ENCODE data around the gene HAP1.
"Not testable (repeated sequence)": the region's sequence is repeated elsewhere in the genome, so short reads cannot be mapped to it uniquely, and the experiment has no call there.

Gene HAP1

GRCh38 chr17:41734139-41734948 is at the start of gene HAP1:
Gene HAP1 (minus strand): TSS chr17:41734643. CDS start chr17:41734634, 9 bp downstream.
- peak; percentile 58 for DNase-seq (ENCODE audit: low spot score)

GRCh38 chr17:41782142-41782541 is 47.7 kb upstream of the HAP1 start:
- DNase-seq (ENCODE audit: low spot score) = no peak

- DNase-seq (ENCODE audit: low spot score) = no peak
These were observed 47.1 kb upstream of the HAP1 start for GRCh38 chr17:41781404-41782110.

GRCh38 chr17:41779954-41780353 is 45.5 kb upstream of the HAP1 start:
- no peak for DNase-seq (ENCODE audit: low spot score)

GRCh38 chr17:41777574-41778188 is 43.2 kb upstream of the HAP1 start:
- DNase-seq (ENCODE audit: low spot score) = peak; percentile 90

GRCh38 chr17:41777157-41777573 is 42.7 kb upstream of the HAP1 start:
- peak; percentile 50 for DNase-seq (ENCODE audit: low spot score)

GRCh38 chr17:41776262-41776900 is 41.9 kb upstream of the HAP1 start:
- DNase-seq (ENCODE audit: low spot score) = not testable (repeated sequence)

GRCh38 chr17:41775394-41776226 is 41.2 kb upstream of the HAP1 start:
- DNase-seq (ENCODE audit: low spot score) = no peak

GRCh38 chr17:41773731-41774193 is 39.3 kb upstream of the HAP1 start:
- no peak for DNase-seq (ENCODE audit: low spot score)

- peak; percentile 88 for DNase-seq (ENCODE audit: low spot score)
These were observed 38.7 kb upstream of the HAP1 start for GRCh38 chr17:41773190-41773588.

GRCh38 chr17:41772586-41773189 is 38.2 kb upstream of the HAP1 start:
- no peak for DNase-seq (ENCODE audit: low spot score)

GRCh38 chr17:41772218-41772585 is 37.8 kb upstream of the HAP1 start:
- no peak for DNase-seq (ENCODE audit: low spot score)

GRCh38 chr17:41771389-41772206 is 37.2 kb upstream of the HAP1 start:
- no peak for DNase-seq (ENCODE audit: low spot score)

GRCh38 chr17:41769985-41770384 is 35.5 kb upstream of the HAP1 start:
- DNase-seq (ENCODE audit: low spot score) = no peak

GRCh38 chr17:41769346-41769862 is 35.0 kb upstream of the HAP1 start:
- DNase-seq (ENCODE audit: low spot score) = no peak

- DNase-seq (ENCODE audit: low spot score) = no peak
These were observed 34.3 kb upstream of the HAP1 start for GRCh38 chr17:41768682-41769288.

GRCh38 chr17:41767324-41768042 is 33.0 kb upstream of the HAP1 start:
- no peak for DNase-seq (ENCODE audit: low spot score)

- DNase-seq (ENCODE audit: low spot score) = no peak
These were observed 31.7 kb upstream of the HAP1 start for GRCh38 chr17:41766135-41766534.

- no peak for DNase-seq (ENCODE audit: low spot score)
These were observed 28.9 kb upstream of the HAP1 start for GRCh38 chr17:41763327-41763726.
